Thoracic aorta (tissue), 2 donors: ENCODE data around the gene APOM. TPM values are rescaled to one million over a fixed set of nuclear protein-coding genes. Genes with fewer than 3 reads are reported as not detected.
A peak's percentile ranks its signal among the peaks of the same experiment; 100 is the strongest.

Experiments
- ATAC-seq: fragments of 150-250 bp; one replicate; pipeline ENCODE4 v1.8.0; 2017; ENCODE audit warnings: low read depth; ENCODE audit not compliant: insufficient number of reproducible peaks, low FRiP score
- DNase-seq: peaks from one replicate; pipeline ENCODE4 v3.0.0-alpha.2; 2020; ENCODE audit warnings: low spot score
- H3K27ac ChIP-seq, 2 donors: fragments of 200-600 bp; sonication (generic); 1 replicate in 1 of 2; 2 replicates in 1 of 2; pipeline ENCODE4 v1.5.1; 2016; ENCODE audit warnings: mild to moderate bottlenecking in 2 of 2, moderate library complexity in 2 of 2
- H3K27me3 ChIP-seq: fragments of 200-600 bp; sonication (generic); replicated peaks from 2 replicates; pipeline ENCODE4 v1.6.0; 2016; ENCODE audit warnings: mild to moderate bottlenecking; ENCODE audit not compliant: insufficient read depth
- H3K36me3 ChIP-seq: fragments of 200-600 bp; sonication (generic); one replicate; pipeline ENCODE4 v1.5.1; 2016
- H3K4me1 ChIP-seq, 2 donors: fragments of 200-600 bp; sonication (generic); 1 replicate in 1 of 2; 2 replicates in 1 of 2; pipeline versions ENCODE4 v1.5.1 to v1.6.0; 2016; ENCODE audit warnings: low read depth in 2 of 2, mild to moderate bottlenecking in 1 of 2; ENCODE audit not compliant: control insufficient read depth in 1 of 2
- H3K4me3 ChIP-seq: fragments of 200-600 bp; sonication (generic); 2 replicates; pipeline ENCODE4 v1.5.1; 2016; ENCODE audit warnings: mild to moderate bottlenecking
- H3K9me3 ChIP-seq: fragments of 200-600 bp; sonication (generic); 2 replicates; pipeline ENCODE4 v1.5.1; 2016
- total RNA-seq, 2 donors: library from RNA; depleted of rRNA; stranded (reverse); fragments of >200 nt; gene quantifications; one replicate each; pipeline versions ENCODE4 v1.1.0 to v1.2.3, GENCODE V29; 2016
- TF ChIP-seq, protein P1 (sequence below): fragments of 200-600 bp; sonication (generic); IDR thresholded peaks from one replicate; pipeline ENCODE4 v1.5.1; 2019; ENCODE audit warnings: antibody characterized with exemption

APOM gene
- total RNA-seq, 2 donors from 2014 or later = 2.2 TPM; not detected in 1

DNA sequence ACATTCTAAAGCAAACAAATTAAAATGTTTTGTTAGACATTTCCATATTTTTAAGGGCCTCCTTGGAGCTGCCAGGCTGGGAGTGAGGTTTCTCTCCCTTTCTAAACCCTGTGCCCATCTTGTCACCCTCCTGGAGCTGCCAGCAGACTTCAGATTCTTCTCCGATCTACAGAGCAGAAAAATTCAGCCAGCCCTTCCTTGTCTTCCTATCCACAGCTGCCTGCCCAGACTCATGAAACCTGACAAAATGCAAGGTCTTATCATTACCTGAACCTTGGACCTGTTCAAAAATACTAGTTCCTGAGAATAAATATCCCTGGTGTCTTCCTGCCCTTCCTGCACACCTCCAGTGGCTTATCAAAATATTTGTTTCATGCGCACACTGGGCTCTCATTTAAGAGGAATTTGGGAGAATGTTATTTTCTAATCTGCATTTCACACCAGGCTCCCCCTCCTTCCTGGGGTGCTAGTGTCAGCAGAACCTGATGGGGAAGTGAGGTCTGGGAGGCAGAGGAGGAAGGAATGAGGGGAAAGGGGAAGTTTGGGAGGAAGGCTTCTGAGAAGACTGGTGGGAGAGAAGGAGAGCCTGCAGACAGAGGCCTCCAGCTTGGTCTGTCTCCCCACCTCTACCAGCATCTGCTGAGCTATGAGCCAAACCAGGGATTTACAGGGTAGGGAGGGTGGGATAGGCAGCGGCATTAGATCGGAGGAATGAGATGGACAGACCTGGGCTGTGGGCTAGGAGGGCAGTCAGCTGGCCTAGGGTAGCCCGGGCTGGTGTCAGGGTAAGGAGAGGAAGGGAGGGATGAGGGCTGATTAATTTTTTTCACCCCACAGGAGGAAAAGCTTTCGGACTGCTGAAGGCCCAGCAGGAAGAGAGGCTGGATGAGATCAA, 40.8 kb upstream of the APOM start, which contains the start of gene AIF1:
AIF1 (plus strand) TSS at position 551 of the 895 bp plus-strand sequence; CDS start at position 647, 96 bp downstream.
- TF ChIP-seq, protein P1, sequence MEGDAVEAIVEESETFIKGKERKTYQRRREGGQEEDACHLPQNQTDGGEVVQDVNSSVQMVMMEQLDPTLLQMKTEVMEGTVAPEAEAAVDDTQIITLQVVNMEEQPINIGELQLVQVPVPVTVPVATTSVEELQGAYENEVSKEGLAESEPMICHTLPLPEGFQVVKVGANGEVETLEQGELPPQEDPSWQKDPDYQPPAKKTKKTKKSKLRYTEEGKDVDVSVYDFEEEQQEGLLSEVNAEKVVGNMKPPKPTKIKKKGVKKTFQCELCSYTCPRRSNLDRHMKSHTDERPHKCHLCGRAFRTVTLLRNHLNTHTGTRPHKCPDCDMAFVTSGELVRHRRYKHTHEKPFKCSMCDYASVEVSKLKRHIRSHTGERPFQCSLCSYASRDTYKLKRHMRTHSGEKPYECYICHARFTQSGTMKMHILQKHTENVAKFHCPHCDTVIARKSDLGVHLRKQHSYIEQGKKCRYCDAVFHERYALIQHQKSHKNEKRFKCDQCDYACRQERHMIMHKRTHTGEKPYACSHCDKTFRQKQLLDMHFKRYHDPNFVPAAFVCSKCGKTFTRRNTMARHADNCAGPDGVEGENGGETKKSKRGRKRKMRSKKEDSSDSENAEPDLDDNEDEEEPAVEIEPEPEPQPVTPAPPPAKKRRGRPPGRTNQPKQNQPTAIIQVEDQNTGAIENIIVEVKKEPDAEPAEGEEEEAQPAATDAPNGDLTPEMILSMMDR = no peak
- Histone ChIP-seq H3K36me3 (no peaks in the 10 kb centered on the region), H3K9me3 (no peaks in the 10 kb centered on the region), H3K27me3 (no peaks in the 10 kb centered on the region), H3K27ac (no peak within 1 kb of the TSS), H3K4me1 (peaks cover 3% of the 10 kb centered on the region in 2 donors), H3K4me3 (peak within 1 kb of the TSS; percentile 18)
- no peak for ATAC-seq
- DNase-seq = no peak

- Histone ChIP-seq H3K36me3 (no peaks in the 10 kb centered on the region), H3K9me3 (no peaks in the 10 kb centered on the region), H3K27me3 (no peaks in the 10 kb centered on the region), H3K4me1 (peaks cover 3% of the 10 kb centered on the region in 2 donors), H3K4me3 (peak overlapping the region; percentile 18), H3K27ac (no peak overlapping the region)
- DNase-seq = no peak
- no peak for ATAC-seq
- TF ChIP-seq, protein P1 = no peak
Observed at GRCh38 chr6:31615748-31616147, 39.9 kb upstream of the APOM start.

DNA sequence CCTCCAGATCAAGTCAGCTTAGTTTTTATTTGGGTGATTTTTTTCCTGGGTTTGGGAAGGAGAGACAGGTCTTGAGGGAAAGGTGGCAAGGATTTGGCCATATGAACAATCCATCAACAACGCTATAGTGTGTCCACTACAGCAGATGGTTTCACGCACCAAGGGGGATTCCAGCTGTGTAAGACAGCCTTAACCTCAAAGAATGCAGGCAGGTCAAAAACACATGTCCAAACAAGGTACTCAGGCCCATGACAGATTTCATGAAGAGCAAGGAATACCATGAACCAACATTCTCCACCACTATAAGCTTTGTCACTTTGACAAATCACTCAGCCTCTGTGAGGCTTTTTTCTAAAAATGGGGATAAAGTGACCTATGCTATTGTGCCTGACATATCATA, 38.7 kb upstream of the APOM start:
- H3K4me1 ChIP-seq = peaks cover 5 to 10% of the 10 kb centered on the region in 2 donors
- DNase-seq (no peak), ATAC-seq (no peak)
- H3K4me3 ChIP-seq = no peak overlapping the region
- H3K9me3 ChIP-seq = no peaks in the 10 kb centered on the region
- H3K27me3 ChIP-seq = no peaks in the 10 kb centered on the region
- H3K36me3 ChIP-seq = no peaks in the 10 kb centered on the region
- H3K27ac ChIP-seq = no peak overlapping the region
- TF ChIP-seq, protein P1 = no peak

GRCh38 chr6:31619805-31620585, 35.7 kb upstream of the APOM start:
- TF ChIP-seq, protein P1 = no peak
- Histone ChIP-seq H3K36me3 (peaks cover 15% of the 10 kb centered on the region), H3K4me3 (peak overlapping the region; percentile 96), H3K9me3 (no peaks in the 10 kb centered on the region), H3K27me3 (no peaks in the 10 kb centered on the region), H3K4me1 (peaks cover 6 to 20% of the 10 kb centered on the region in 2 donors), H3K27ac (peak overlapping the region; percentile 96 to 97)
- ATAC-seq = peak; percentile 92
- peak; percentile 95 for DNase-seq
